CD4-positive, CD25-positive, alpha-beta regulatory T cell (primary cell): ENCODE results near the gene SYNC. TPM values are rescaled to one million over a fixed set of nuclear protein-coding genes. Genes with fewer than 3 reads are reported as not detected.

Experiments used
- ATAC-seq, 2 donors: fragments of 150-1000 bp; cut with Tn5 transposase; one replicate each; pipeline ENCODE4 v1.10.0; 2021; ENCODE audit warnings: low read depth in 2 of 2, moderate number of reproducible peaks in 2 of 2, moderate library complexity in 1 of 2
- DNase-seq, 3 donors: peaks; one replicate each; pipeline versions ENCODE4 v3.0.0 to v3.0.0-alpha.2; 2012 to 2022; ENCODE audit warnings: mixed read lengths in 1 of 3
- H3K27ac ChIP-seq: one replicate; pipeline ENCODE4 v1.7.0; 2013; ENCODE audit warnings: mild to moderate bottlenecking, low read length; ENCODE audit not compliant: insufficient read depth, poor library complexity, severe bottlenecking
- H3K27me3 ChIP-seq: one replicate; pipeline ENCODE4 v1.7.0; 2013; ENCODE audit warnings: low read length; ENCODE audit not compliant: control insufficient read depth, insufficient read depth
- H3K36me3 ChIP-seq: one replicate; pipeline ENCODE4 v1.7.0; 2013; ENCODE audit warnings: mild to moderate bottlenecking, low read length, moderate library complexity; ENCODE audit not compliant: control insufficient read depth, insufficient read depth
- H3K4me1 ChIP-seq: 2 replicates; pipeline ENCODE4 v1.7.0; 2013; ENCODE audit warnings: mild to moderate bottlenecking, low read length; ENCODE audit not compliant: insufficient read depth, control insufficient read depth, poor library complexity, severe bottlenecking
- H3K4me3 ChIP-seq: one replicate; pipeline ENCODE4 v1.7.0; 2013; ENCODE audit warnings: low read depth, mild to moderate bottlenecking, low read length, moderate library complexity
- H3K9me3 ChIP-seq, 2 experiments: 1 replicate in 1 of 2; 2 replicates in 1 of 2; pipeline ENCODE4 v1.7.0; 2013; ENCODE audit warnings: low read length in 2 of 2, mild to moderate bottlenecking in 1 of 2, moderate library complexity in 1 of 2; ENCODE audit not compliant: control insufficient read depth in 2 of 2
- H3K27ac Mint-ChIP-seq, 3 donors: one replicate each; pipeline ENCODE4 v1.8.0; 2020 to 2022; ENCODE audit warnings: mild to moderate bottlenecking in 3 of 3, mixed read lengths in 3 of 3, moderate library complexity in 2 of 3
- H3K27me3 Mint-ChIP-seq: one replicate; pipeline ENCODE4 v1.8.0; 2022; ENCODE audit warnings: mild to moderate bottlenecking, mixed read lengths
- H3K36me3 Mint-ChIP-seq: one replicate; pipeline ENCODE4 v1.8.0; 2020; ENCODE audit warnings: mixed read lengths
- H3K4me1 Mint-ChIP-seq, 4 donors: one replicate each; pipeline ENCODE4 v1.8.0; 2020 to 2022; ENCODE audit warnings: mixed read lengths in 4 of 4, mild to moderate bottlenecking in 1 of 4
- H3K4me3 Mint-ChIP-seq, 4 donors: one replicate each; pipeline ENCODE4 v1.8.0; 2020 to 2022; ENCODE audit warnings: mild to moderate bottlenecking in 4 of 4, mixed read lengths in 4 of 4, moderate library complexity in 3 of 4
- H3K9me3 Mint-ChIP-seq, 7 donors: one replicate each; pipeline ENCODE4 v1.8.0; 2020 to 2022; ENCODE audit warnings: mixed read lengths in 7 of 7, mild to moderate bottlenecking in 3 of 7, moderate library complexity in 2 of 7
- polyA plus RNA-seq, 4 donors: library from polyadenylated mRNA; unstranded; fragments of 300-500 nt; fragmentation: Illumina TruSeq; gene quantifications; one replicate each; pipeline ENCODE4 v1.2.3, GENCODE V29; 2021
- total RNA-seq: library from RNA; stranded (reverse); gene quantifications from one replicate; pipeline ENCODE4 v1.2.3, GENCODE V29; 2022

The SYNC gene
- total and polyA plus RNA-seq, 5 donors from 2014 or later, result not detected

DNA sequence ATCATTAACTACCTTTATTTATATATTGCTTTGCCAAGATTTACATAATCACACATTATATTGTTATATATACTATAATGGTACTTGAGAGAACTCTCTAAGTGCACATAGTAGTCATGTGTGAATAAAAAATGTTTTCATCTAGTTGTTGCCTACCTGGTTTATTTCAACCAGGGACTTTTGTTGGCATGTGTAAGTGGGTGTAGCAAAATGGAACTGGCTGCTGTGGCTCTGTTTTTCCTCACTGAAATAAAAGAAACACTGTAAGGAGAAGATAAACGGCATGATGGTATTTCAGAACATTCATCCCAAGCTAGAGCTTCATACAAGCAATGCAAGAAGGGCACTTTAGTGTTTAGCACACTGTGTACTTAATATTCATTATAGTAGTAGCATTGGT is 36.7 kb downstream of the SYNC start:
- Histone ChIP-seq H3K27me3 (no peaks in the 10 kb centered on the region), H3K9me3 (no peaks in the 10 kb centered on the region), H3K4me1 (no peaks in the 10 kb centered on the region), H3K27ac (no peak overlapping the region), H3K36me3 (peaks cover 74% of the 10 kb centered on the region), H3K4me3 (no peak overlapping the region)
- Mint-ChIP-seq H3K36me3 (peaks cover 30% of the 10 kb centered on the region), H3K27me3 (no peaks in the 10 kb centered on the region), H3K4me1 (peaks cover 5 to 20% (median 8%) of the 10 kb centered on the region in 4 donors), H3K4me3 (no peak overlapping the region), H3K27ac (no peak overlapping the region), H3K9me3 (no peaks in the 10 kb centered on the region)
- ATAC-seq (no peak), DNase-seq (no peak)

- H3K27me3 ChIP-seq, result no peaks in the 10 kb centered on the region
- no peaks in the 10 kb centered on the region for H3K9me3 ChIP-seq
- Mint-ChIP-seq H3K9me3 (no peaks in the 10 kb centered on the region), H3K27ac (no peak overlapping the region), H3K4me3 (no peak overlapping the region), H3K27me3 (no peaks in the 10 kb centered on the region), H3K4me1 (peaks cover 24 to 50% (median 31%) of the 10 kb centered on the region in 4 donors), H3K36me3 (peaks cover 50% of the 10 kb centered on the region)
- DNase-seq (no peak), ATAC-seq (no peak)
- peaks cover 66% of the 10 kb centered on the region for H3K36me3 ChIP-seq
- no peak overlapping the region for H3K27ac ChIP-seq
- peaks cover 8% of the 10 kb centered on the region for H3K4me1 ChIP-seq
- H3K4me3 ChIP-seq, result no peak overlapping the region
Observed at GRCh38 chr1:32659581-32659980, 43.0 kb downstream of the SYNC start.

DNA sequence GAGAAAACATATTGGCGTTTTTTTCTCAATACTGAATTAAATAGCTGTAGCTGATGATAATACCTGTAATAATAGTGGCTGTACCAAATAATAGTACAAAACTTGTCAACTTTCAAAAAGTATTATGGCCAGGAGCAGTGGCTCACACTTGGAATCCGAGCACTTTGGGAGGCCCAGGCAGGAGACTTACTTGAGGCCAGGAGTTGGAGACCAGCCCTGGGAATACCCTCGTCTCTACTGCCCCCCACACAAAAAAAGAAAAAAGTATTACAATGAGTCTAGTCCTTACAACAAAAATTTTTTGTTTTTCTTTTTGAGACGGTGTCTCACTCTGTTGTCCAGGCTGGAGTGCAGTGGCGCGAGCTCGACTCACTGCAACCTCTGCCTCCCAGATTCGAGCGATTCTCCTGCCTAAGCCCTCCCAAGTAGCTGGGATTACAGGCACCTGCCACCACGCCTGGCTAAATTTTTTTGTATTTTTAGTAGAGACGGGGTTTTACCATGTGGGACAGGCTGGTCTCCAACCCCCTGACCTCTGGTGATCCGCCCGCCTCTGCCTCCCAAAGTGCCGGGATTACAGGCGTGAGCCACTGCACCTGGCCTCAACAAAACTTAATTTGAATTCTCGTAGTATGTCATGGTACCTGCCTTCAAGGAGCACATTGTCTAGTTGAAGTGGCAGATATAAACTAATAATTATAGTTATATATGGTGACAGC is 50.2 kb downstream of the SYNC start:
- DNase-seq (no peak), ATAC-seq (no peak)
- H3K27me3 Mint-ChIP-seq, result peaks cover 6% of the 10 kb centered on the region
- peaks cover 58% of the 10 kb centered on the region for H3K4me1 ChIP-seq
- peak overlapping the region; percentile 89 to 95 (median 95) for H3K4me3 Mint-ChIP-seq
- peak overlapping the region; percentile 99 for H3K27ac ChIP-seq
- H3K27me3 ChIP-seq, result no peaks in the 10 kb centered on the region
- H3K36me3 Mint-ChIP-seq, result peaks cover 23% of the 10 kb centered on the region
- peaks cover 40% of the 10 kb centered on the region for H3K36me3 ChIP-seq
- no peaks in the 10 kb centered on the region for H3K9me3 Mint-ChIP-seq
- H3K9me3 ChIP-seq, result no peaks in the 10 kb centered on the region
- H3K4me1 Mint-ChIP-seq, result peaks cover 22 to 84% (median 55%) of the 10 kb centered on the region in 4 donors
- H3K4me3 ChIP-seq, result peak overlapping the region; percentile 87
- peak overlapping the region in 2 of 3 donors; percentile 98 to 100 for H3K27ac Mint-ChIP-seq

GRCh38 chr1:32651461-32652073 is 51.0 kb downstream of the SYNC start:
- DNase-seq (no peak), ATAC-seq (no peak)
- H3K36me3 ChIP-seq, result peaks cover 32% of the 10 kb centered on the region
- peak overlapping the region; percentile 89 to 95 (median 95) for H3K4me3 Mint-ChIP-seq
- H3K27ac Mint-ChIP-seq, result peak overlapping the region; percentile 96 to 100 (median 98)
- H3K4me1 ChIP-seq, result peaks cover 59% of the 10 kb centered on the region
- H3K4me1 Mint-ChIP-seq, result peaks cover 18 to 80% (median 52%) of the 10 kb centered on the region in 4 donors
- H3K36me3 Mint-ChIP-seq, result peaks cover 17% of the 10 kb centered on the region
- no peaks in the 10 kb centered on the region for H3K9me3 Mint-ChIP-seq
- H3K27ac ChIP-seq, result peak overlapping the region; percentile 99
- no peaks in the 10 kb centered on the region for H3K9me3 ChIP-seq
- H3K27me3 ChIP-seq, result no peaks in the 10 kb centered on the region
- peaks cover 6% of the 10 kb centered on the region for H3K27me3 Mint-ChIP-seq
- H3K4me3 ChIP-seq, result peak overlapping the region; percentile 87

DNA sequence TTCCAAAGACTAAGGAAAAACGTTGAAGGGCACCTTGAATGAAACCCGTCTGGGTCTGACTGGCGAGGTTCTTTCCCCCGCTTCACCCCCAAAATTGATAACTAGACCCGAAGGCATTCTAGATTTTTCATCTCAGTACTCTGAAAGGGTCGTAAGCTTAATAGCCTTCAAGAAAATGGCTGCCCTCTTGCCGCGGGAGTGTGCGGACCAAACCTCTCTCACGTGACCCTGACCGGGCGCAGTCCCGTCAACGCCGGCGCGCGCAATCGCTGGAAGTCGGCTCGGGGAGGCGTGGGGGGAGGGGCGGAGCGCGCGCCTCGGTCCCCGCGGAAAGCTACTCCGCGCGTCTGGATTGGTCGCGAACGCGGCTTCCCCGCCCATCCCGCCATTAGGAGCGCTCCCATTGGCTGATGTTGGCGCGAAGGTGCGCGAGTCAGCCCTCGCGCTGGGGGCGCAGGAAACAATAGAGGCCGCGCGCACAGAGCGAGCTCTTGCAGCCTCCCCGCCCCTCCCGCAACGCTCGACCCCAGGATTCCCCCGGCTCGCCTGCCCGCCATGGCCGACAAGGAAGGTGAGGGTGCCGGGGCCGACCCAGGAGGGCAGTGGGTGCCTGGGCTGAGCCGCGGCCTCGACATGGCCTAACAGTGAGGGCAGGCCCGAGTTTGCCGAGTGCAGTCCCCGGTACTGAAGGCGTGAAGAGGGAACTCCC is 51.7 kb downstream of the SYNC start, which contains the start of gene RBBP4:
TSS of gene RBBP4 (plus strand) at position 457 of the 709 bp plus-strand sequence. CDS start at position 556, 99 bp downstream.
- Histone ChIP-seq H3K27me3 (no peaks in the 10 kb centered on the region), H3K4me1 (peaks cover 59% of the 10 kb centered on the region)
- peaks cover 18 to 76% (median 51%) of the 10 kb centered on the region in 4 donors for H3K4me1 Mint-ChIP-seq

DNA sequence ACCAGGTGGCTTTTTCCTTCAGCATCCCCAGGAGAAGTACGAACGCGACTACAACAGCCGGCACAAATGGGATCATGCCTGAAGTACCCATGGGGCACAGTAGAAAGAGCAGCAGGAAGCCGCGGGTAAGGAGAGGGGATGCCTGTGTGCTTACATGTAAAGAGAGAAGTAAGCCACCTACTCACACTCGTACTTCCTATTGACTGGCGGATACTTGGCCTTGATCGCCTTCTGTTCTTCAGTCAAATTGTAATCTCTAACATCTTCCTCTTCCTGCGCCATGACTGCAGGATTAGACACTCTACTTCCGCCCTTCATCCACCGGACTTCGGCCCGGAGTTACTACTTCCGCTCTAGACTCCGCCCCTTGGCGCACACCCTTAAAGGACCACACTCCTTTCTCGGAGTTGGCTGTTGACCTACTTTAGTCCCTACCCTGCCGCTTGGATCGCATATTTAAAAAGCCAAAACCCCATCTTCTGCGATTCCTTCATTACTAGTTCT is 52.3 kb downstream of the SYNC start, which contains the start of gene ZBTB8OS:
TSS of gene ZBTB8OS (minus strand) at position 303 of the 504 bp plus-strand sequence. CDS start at position 282, 21 bp downstream.
- Histone ChIP-seq H3K4me1 (peaks cover 58% of the 10 kb centered on the region), H3K27me3 (no peaks in the 10 kb centered on the region), H3K9me3 (no peaks in the 10 kb centered on the region), H3K36me3 (peaks cover 24% of the 10 kb centered on the region), H3K27ac (peak within 1 kb of the TSS; percentile 99), H3K4me3 (peak within 1 kb of the TSS; percentile 93)
- peaks cover 12 to 75% (median 47%) of the 10 kb centered on the region in 4 donors for H3K4me1 Mint-ChIP-seq
- ATAC-seq, result peak; percentile 72 to 75
- no peaks in the 10 kb centered on the region for H3K9me3 Mint-ChIP-seq
- H3K27me3 Mint-ChIP-seq, result peaks cover 6% of the 10 kb centered on the region
- peak within 1 kb of the TSS; percentile 89 to 95 (median 95) for H3K4me3 Mint-ChIP-seq
- peak; percentile 87 to 96 (median 91) for DNase-seq
- peaks cover 10% of the 10 kb centered on the region for H3K36me3 Mint-ChIP-seq
- peak within 1 kb of the TSS; percentile 96 to 100 (median 98) for H3K27ac Mint-ChIP-seq

More for the DNA sequence above, 51.7 kb downstream of the SYNC start, which contains the start of gene RBBP4:
- H3K27ac ChIP-seq, result peak within 1 kb of the TSS; percentile 99
- DNase-seq (peak; percentile 95 to 98 (median 98)), ATAC-seq (peak; percentile 88)
- Mint-ChIP-seq H3K4me3 (peak within 1 kb of the TSS; percentile 89 to 95 (median 95)), H3K27ac (peak within 1 kb of the TSS; percentile 96 to 100 (median 98)), H3K9me3 (no peaks in the 10 kb centered on the region), H3K36me3 (peaks cover 17% of the 10 kb centered on the region), H3K27me3 (peaks cover 6% of the 10 kb centered on the region)
- H3K9me3 ChIP-seq, result no peaks in the 10 kb centered on the region
- peak within 1 kb of the TSS; percentile 93 for H3K4me3 ChIP-seq
- H3K36me3 ChIP-seq, result peaks cover 25% of the 10 kb centered on the region
